LNCAP (cell line): Measurements from ENCODE around the gene FBLL1.

Source experiments
- TF ChIP-seq, protein P1 (sequence below): fragments of 450-650 bp; IDR thresholded peaks from 2 replicates; pipeline ENCODE4 v1.5.1; 2017; ENCODE audit warnings: mild to moderate bottlenecking

Gene FBLL1

DNA sequence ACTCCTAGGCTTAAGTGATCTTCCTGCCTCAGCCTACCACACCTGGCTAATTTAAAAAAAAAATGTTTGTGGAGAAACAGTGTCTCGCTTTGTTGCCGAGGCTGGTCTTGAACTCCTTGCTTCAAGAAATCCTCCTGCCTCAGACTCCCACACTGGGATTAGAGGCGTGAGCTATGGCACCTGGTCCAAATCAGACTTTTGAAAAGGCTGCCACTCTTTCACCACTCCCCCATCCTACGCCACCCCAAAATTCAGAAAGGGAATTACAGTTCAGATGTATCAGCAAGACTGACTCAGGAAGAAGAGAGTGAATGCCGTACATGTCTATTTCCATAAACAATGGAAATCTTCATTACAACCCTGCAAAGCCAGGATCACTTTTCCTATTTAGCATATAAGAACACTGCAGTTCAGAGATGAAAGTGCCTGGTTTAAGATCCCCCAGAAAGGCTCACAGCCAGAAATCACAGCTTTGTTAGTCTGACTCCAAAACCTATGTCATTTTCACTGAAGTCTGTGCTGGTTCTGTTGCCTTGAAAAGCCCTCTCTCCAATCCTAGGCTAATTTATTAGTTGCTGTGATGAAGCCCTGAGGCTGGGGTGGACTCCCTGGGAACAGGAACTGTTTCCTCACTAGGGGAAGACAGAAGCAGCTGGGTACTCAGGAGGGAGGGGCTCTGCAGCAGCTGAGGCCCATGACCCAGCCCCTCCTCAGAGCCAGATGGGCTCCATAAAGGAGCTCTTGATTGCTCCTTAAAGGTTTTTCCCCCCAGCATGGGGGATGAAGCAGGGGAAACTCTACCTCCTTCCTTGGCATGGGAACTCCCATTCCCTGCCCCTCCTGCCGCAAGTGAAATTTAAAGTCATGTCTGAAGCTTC is 3.1 kb downstream of the FBLL1 start:
- TF ChIP-seq, protein P1, sequence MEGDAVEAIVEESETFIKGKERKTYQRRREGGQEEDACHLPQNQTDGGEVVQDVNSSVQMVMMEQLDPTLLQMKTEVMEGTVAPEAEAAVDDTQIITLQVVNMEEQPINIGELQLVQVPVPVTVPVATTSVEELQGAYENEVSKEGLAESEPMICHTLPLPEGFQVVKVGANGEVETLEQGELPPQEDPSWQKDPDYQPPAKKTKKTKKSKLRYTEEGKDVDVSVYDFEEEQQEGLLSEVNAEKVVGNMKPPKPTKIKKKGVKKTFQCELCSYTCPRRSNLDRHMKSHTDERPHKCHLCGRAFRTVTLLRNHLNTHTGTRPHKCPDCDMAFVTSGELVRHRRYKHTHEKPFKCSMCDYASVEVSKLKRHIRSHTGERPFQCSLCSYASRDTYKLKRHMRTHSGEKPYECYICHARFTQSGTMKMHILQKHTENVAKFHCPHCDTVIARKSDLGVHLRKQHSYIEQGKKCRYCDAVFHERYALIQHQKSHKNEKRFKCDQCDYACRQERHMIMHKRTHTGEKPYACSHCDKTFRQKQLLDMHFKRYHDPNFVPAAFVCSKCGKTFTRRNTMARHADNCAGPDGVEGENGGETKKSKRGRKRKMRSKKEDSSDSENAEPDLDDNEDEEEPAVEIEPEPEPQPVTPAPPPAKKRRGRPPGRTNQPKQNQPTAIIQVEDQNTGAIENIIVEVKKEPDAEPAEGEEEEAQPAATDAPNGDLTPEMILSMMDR = no peak

DNA sequence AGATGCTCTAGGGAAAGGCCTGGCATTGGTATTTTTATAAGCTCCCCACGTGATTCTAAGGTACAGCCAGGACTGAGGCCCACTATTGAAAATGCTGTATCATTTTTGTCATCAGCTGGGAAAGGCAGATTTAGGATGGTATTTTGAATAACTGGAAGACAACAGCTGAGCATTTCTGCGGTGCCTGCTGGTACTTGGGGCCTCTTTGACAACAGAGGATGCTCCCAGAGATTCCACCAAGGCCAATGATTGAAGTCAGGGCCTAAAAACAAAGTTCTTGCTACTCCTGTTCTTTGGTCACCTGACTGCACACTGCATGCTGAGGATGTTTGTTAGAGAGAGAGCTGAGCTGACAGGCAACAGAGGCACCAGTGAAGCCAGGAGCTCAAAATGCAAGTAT is 8.1 kb downstream of the FBLL1 start:
- TF ChIP-seq, protein P1 = no peak

DNA sequence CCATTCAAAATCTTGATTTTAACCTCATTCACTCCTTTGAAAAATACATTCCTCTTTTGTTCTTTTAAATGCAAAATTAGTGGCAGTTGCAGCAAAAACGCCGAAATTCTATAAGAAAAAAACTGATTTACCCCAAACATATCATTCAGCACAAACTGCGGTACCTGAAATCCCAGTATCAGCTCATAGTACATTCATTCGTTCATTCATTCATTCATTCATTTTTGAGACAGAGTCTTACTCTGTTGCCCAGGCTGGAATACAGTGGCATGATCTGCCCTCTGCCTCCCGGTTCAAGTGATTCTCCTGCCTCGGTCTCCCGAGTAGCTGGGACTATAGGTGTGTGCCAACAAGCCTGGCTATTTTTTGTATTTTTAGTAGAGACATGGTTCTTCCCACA is 20.4 kb downstream of the FBLL1 start:
- TF ChIP-seq, protein P1 = no peak

DNA sequence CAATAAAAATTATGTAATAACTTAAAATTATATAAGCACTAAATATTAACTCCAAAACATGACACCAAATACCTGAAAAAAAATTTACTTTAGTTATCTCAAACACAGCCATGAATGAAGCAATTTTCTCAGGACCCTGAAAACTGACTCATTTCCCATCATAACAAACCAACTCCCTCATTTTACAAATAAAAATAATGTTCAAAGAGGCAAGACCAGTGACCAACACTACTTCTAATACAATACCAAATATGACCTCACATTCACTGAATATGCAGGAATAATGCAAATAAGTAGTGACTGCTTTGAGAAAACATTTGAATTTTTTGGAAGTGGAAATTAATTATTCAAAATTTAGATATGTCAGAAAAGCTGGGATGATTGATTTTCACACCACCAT is 21.6 kb downstream of the FBLL1 start:
- TF ChIP-seq, protein P1 = no peak

DNA sequence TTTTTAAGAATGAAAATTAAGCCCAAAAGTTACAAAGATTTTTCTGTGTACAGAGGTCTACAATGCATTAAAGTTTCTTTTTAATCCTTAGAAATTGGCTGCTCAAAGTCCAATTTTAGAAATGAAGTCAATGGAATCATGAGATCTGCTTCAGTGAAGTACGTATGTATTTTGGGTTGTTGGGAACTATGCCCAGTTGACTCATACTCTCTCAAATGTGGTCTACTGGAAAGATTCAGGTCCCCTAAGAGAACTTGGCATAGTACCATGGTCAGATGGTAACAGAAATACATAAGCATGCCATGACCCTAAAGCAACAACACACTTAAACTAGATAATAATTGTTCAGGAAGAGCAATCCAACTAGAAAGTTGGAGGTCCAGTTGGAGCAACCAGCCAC is 23.0 kb downstream of the FBLL1 start:
- TF ChIP-seq, protein P1 = no peak

DNA sequence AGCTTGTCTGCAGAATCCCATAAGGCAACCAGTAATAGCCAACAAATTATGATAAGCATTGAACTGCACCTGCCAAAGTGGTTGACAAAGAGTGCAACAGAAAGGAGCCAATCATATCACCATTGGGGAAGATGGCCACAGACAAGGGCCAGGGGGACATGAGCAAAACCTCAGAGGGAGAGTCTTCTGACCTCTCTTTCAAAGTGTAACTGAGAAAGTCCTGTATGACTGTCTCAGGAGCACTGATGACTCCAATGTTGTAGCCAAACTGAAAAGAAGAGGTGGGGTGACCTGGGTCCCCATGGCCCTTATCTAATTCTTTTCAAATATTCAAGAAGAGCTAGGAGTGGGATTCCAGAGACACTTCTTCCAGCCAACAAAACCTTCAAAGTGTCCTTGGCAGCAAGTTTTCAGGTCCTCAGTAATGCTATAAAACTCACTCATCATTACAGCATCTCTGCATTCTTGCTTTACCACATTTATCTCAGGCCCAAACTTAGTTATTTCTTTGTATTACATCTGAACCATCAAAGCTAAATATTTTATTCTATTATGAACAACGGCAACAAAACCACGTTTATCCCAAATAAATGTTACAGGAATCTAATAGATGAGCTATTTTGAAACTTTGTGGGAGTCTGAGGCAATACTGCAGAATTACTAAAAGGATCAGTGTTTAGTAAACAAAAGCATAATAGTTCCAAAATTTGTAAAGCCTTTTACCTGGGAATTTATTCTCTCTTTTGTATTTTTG is 24.4 kb downstream of the FBLL1 start:
- TF ChIP-seq, protein P1 = no peak

DNA sequence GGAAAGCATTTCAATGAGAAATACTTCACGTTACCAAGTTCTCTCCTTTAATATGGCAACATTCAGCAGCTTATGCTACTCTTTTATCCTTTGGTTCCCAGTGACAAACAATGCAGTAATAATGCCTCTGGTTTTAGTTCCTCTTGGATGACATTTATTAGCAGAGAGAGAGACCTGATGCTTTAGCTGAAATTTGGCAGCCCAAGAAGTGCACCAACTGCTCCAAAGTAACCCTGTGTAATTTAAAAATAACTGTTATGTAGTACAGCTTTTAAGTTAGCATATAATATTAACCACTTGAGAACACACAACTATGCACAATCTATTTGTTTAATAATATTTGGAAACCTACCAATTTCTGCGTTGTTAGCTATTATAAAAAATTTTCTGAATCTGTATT is 28.3 kb downstream of the FBLL1 start:
- TF ChIP-seq, protein P1 = no peak
